Measurements from ENCODE around the gene NBEA.
A peak's percentile ranks its signal among the peaks of the same experiment; 100 is the strongest.

NBEA gene

GRCh38 chr13:35411059-35411744 lies 469.1 kb downstream of the NBEA start:
- DNase-seq: no peak

GRCh38 chr13:35448465-35448864 lies 506.4 kb downstream of the NBEA start:
- DNase-seq: no peak

- DNase-seq: no peak
Observed at GRCh38 chr13:35449821-35450220, 507.8 kb downstream of the NBEA start.

GRCh38 chr13:35455022-35455421 lies 513.0 kb downstream of the NBEA start:
- DNase-seq: no peak

- no peak for DNase-seq
Observed at GRCh38 chr13:35457258-35457657, 515.2 kb downstream of the NBEA start.

- DNase-seq: no peak
Observed at GRCh38 chr13:35460061-35460460, 518.0 kb downstream of the NBEA start.

GRCh38 chr13:35465371-35465770 lies 523.3 kb downstream of the NBEA start:
- no peak for DNase-seq

- no peak for DNase-seq
Observed at GRCh38 chr13:35468195-35468594, 526.1 kb downstream of the NBEA start.

GRCh38 chr13:35469806-35470525 lies 527.9 kb downstream of the NBEA start:
- DNase-seq: no peak

GRCh38 chr13:35470671-35471661 lies 528.9 kb downstream of the NBEA start:
- peak in 1 of 2 experiments; percentile 74 for DNase-seq

GRCh38 chr13:35471706-35472322 lies 529.7 kb downstream of the NBEA start:
- no peak for DNase-seq

- DNase-seq: peak in 1 of 2 experiments; percentile 24
Observed at GRCh38 chr13:35472323-35472881, 530.3 kb downstream of the NBEA start.

GRCh38 chr13:35473206-35473775 lies 531.2 kb downstream of the NBEA start:
- no peak for DNase-seq

GRCh38 chr13:35473802-35474201 lies 531.7 kb downstream of the NBEA start:
- no peak for DNase-seq

GRCh38 chr13:35474496-35475211 lies 532.6 kb downstream of the NBEA start:
- DNase-seq: no peak

- peak in 1 of 2 experiments; percentile 32 for DNase-seq
Observed at GRCh38 chr13:35475212-35475959, 533.3 kb downstream of the NBEA start.

- peak; percentile 92 to 96 for DNase-seq
Observed at GRCh38 chr13:35475960-35476943, 534.2 kb downstream of the NBEA start, which contains the start of gene MAB21L1. TSS of gene MAB21L1 (minus strand) at chr13:35476689. CDS start at chr13:35476138, 551 bp downstream.

GRCh38 chr13:35477386-35477946 lies 535.4 kb downstream of the NBEA start:
- no peak for DNase-seq
